GM06990 (cell line): ENCODE results near the gene AMOTL2.

ENCODE experiments used
- DNase-seq: peaks from one replicate; pipeline ENCODE4 v3.0.0-alpha.2; 2011; ENCODE audit not compliant: insufficient read length; ENCODE audit errors: extremely low read depth
- H3K27me3 ChIP-seq: replicated peaks from 2 replicates; pipeline ENCODE4 v1.6.0; 2011; ENCODE audit warnings: low read length; ENCODE audit not compliant: control insufficient read depth, insufficient read depth
- H3K36me3 ChIP-seq: 2 replicates; pipeline ENCODE4 v1.5.1; 2011; ENCODE audit warnings: low read length; ENCODE audit not compliant: control insufficient read depth, insufficient read depth
- H3K4me3 ChIP-seq: replicated peaks from 2 replicates; pipeline ENCODE4 v1.5.1; 2011; ENCODE audit warnings: low read depth, mild to moderate bottlenecking, control low read depth, low read length
- CTCF ChIP-seq: IDR thresholded peaks from 2 replicates; pipeline ENCODE4 v1.5.1; 2011; ENCODE audit warnings: low read length, control low read depth, mild to moderate bottlenecking, inconsistent platforms; ENCODE audit not compliant: insufficient read depth, poor library complexity, severe bottlenecking

Gene AMOTL2

GRCh38 chr3:134308350-134308891, 65.8 kb downstream of the AMOTL2 start:
- Histone ChIP-seq H3K4me3 (no peak overlapping the region; the same call in 1 of the 2 replicates), H3K27me3 (no peaks in the 10 kb centered on the region; the same call in 1 of the 2 replicates), H3K36me3 (no peaks in the 10 kb centered on the region)
- DNase-seq, result peak; percentile 29
- peak; percentile 100 for TF ChIP-seq CTCF

- Histone ChIP-seq H3K27me3 (no peaks in the 10 kb centered on the region; the same call in 1 of the 2 replicates), H3K4me3 (no peak overlapping the region), H3K36me3 (no peaks in the 10 kb centered on the region)
- no peak for TF ChIP-seq CTCF
- no peak for DNase-seq
Measured at GRCh38 chr3:134307425-134307824, 66.8 kb downstream of the AMOTL2 start.

GRCh38 chr3:134306320-134306719, 67.9 kb downstream of the AMOTL2 start:
- Histone ChIP-seq H3K27me3 (no peaks in the 10 kb centered on the region; the same call in 1 of the 2 replicates), H3K4me3 (no peak overlapping the region), H3K36me3 (no peaks in the 10 kb centered on the region)
- TF ChIP-seq CTCF, result no peak
- DNase-seq, result no peak
